NCI-H1930 (cell line): ENCODE measurements around the gene SLC43A1.

ENCODE experiments used
- DNase-seq, 2 experiments: peaks; one replicate each; lab custom pipeline; 2025; lab: John Stamatoyannopoulos, UW

SLC43A1 gene

GRCh38 chr11:57527056-57527631 is 11.6 kb upstream of the SLC43A1 start:
- peak in 1 of 2 experiments; percentile 45 for DNase-seq

DNA sequence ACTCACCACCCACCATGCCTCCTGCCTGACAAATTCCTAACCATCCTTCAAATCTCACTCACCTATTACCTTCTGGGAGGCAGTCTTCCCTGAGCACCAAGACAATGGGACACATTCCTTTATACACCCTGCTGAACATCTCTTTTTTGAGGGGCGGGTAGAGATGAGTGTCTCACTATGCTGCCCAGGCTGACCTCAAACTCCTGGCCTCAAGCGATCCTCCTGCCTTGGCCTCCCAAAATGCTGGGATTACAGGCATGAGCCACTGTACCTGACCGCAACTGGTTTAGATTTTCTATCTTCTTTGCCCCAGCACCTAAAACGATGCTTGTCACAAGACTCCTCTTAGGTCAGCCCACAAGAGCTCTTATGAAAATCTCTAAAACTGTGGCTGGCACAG is 7.9 kb upstream of the SLC43A1 start:
- DNase-seq, result no peak

GRCh38 chr11:57521116-57521515 is 5.6 kb upstream of the SLC43A1 start:
- no peak for DNase-seq

- DNase-seq, result no peak
These were observed 550 bp upstream of the SLC43A1 start for GRCh38 chr11:57516061-57516443.

DNA sequence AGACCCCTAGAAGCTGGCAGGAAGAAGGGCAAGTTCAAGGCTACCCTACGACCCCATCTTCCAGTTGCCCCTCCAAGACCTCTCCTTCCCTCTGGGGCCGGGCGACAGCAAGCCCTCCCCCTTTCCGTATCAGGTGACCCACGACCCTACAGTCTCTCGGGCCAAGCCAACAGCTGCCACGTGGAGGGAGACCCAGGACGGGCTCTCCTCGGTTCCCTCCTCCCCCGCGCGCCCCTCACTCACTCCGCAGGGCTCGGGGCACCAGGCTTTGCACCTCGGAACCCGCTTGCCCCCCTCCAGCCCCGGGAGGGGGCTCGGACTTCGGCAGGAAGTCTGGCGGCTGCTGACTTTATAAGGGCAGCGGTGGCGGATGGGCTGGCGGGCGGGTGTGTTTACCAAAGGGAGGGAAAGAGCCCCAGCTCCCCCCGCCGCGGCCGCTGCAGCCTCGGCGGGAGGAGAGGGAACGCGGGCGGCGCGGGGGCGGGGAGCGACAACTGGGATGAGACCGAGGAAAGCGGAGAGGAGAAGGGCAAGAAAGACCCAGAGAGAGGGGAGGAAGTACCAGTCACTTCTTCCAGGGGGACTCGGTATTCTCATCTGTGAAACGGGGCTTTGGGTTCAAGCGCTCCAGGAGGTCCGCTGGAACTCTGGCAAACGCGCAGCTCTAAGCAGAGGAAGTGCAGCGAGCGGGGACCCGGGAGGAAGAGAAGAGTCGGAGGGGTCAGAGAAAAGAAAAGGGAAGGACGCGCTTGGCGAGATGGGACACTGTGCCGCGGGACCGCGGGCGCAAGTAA is 767 bp downstream of the SLC43A1 start:
- DNase-seq, result no peak

GRCh38 chr11:57513911-57514537 is 1.5 kb downstream of the SLC43A1 start:
- no peak for DNase-seq

DNA sequence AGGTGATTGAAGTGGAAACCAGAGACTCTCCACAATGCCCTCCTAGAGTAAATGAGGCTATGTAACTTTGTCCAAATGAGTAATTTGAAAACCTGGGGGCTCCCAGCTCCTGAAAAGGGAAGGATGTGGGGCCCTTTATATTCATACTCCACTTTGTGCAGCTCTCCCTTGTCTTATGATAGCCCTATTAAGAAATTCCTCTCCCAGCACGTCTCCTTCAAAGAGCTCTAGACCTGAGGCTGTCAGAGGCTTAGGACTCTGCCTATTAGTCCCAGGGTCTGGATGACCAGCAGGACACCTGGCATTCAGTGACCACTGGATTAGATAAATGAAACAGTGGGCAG is 2.1 kb downstream of the SLC43A1 start:
- no peak for DNase-seq

- no peak for DNase-seq
These were observed 2.7 kb downstream of the SLC43A1 start for GRCh38 chr11:57512646-57513451.

DNA sequence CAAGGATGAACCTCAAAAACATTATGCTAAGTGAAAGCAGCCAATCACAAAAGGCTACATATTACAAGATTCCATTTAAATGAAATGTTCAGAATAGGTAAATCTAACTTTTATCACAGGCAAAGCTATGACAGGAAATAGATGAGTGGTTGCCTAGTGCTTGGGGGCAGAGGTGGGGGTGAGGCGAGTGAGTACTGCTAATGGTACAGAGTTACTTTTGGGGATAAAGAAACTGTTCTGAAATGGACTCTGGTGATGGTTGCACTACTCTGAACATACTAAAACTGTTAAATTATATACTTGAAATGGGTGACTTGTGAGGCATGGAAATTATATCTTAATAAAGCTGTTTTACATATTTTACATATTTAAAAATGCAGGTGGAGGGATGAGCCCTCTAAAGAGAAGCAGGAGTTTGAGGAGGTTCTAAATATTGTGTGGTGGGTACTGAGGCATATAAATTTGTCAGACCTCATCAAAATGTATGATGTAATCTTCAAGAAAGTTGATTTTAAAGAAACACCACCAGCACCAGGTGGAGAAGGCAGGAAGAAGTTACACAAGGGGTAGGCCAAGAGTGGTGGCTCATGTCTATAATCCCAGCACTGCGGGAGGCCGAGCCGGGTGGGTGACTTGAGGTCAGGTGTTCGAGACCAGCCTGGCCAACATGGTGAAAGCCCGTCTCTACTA is 3.6 kb downstream of the SLC43A1 start:
- DNase-seq, result no peak

- DNase-seq, result no peak
These were observed 6.9 kb downstream of the SLC43A1 start for GRCh38 chr11:57508341-57509170.

DNA sequence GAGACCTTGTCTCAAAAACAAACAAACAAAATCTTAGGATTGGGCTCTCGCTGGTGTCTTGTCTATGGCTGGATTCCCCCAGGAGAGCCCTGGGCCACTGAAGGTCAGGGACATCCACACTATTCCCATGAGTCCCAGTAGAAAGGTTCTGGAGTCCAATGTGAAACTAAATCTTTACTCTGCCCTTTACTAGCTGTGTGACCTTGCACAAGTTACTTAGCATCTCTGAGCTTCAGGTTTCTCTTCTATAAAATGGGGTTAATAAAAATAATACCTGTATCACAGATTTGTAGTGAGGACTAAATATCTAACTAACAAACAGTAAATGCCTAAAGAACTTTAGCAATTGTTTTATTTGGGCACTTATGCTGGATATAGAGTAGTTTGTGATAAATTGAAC is 9.0 kb downstream of the SLC43A1 start:
- DNase-seq, result no peak

DNA sequence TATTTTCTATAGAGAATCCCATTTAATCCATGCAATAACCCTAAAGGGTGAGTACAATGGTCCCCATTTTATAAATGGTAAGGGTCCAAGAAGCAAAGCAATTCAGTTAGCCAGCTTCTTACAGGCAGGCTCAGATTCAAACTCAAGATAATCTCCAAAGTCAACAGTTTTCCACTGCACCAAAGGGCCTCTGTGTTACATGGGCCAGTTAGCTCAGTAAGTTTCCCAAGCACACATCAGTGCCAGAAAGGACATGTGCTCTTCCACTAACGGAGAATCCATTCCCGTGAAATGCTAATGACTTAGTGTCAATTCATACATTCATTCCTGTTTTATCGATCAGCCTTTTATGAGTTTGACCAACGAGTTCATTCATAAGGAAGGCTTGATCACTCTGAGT is 11.0 kb downstream of the SLC43A1 start:
- DNase-seq, result no peak

DNA sequence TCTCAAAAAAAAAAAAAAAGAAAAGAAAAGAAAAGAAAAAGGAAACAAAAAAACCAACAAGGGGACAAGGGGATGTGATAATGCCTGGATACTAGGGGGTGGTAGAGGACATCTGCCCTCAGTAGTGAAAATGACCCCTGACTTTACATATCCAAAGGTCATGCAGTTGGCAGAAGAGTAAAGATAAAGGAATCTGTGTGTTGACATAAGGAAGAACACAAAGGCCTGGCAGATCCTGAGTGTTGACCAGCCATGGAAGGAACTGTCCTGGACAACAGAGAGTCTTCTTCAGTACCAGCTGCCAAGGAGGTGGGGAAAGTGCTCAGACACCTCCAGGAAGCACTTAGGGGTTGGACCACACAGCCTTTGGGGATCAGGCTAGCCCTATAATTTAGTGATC is 12.6 kb downstream of the SLC43A1 start:
- no peak for DNase-seq

DNA sequence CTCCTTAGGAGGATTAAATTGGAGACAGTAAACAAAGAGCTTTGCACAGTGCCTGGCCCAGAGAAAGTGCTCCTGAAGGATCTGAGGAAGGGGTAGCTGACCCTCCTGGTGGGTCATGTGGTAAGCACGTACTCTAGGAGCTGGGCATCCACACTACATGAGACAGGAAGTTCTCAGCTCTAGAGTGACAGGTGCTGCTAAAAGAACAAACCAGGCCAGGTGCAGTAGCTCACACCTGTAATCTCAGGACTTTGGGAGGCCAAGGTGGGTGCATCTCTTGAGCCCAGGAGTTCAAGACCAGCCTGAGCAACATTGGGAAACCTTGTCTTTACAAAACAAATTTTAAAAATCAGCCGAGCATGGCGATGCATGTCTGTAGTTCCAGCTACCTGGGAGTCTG is 13.1 kb downstream of the SLC43A1 start:
- DNase-seq, result no peak

DNA sequence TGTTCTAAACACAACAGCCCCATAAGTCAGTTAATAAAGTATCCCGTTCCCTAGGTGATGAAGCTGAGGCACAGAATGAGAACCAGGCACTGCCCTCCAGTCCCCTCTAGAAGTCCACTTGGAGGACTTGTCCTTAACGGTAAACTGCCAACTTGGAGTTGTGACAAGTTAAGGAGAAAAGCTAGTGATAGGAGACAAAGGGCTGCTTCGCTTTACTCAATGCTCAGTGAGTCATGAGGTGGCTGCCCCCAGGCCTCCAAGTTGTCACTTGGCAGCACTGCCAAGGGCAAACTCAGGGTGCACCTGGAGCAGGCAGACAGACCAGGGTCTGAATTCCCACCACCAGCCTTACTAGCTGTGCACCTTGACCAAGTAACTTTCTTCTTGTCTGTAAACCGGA is 13.5 kb downstream of the SLC43A1 start:
- no peak for DNase-seq

GRCh38 chr11:57500926-57501325 is 14.6 kb downstream of the SLC43A1 start:
- no peak for DNase-seq

GRCh38 chr11:57500515-57500914 is 15.0 kb downstream of the SLC43A1 start:
- no peak for DNase-seq

DNA sequence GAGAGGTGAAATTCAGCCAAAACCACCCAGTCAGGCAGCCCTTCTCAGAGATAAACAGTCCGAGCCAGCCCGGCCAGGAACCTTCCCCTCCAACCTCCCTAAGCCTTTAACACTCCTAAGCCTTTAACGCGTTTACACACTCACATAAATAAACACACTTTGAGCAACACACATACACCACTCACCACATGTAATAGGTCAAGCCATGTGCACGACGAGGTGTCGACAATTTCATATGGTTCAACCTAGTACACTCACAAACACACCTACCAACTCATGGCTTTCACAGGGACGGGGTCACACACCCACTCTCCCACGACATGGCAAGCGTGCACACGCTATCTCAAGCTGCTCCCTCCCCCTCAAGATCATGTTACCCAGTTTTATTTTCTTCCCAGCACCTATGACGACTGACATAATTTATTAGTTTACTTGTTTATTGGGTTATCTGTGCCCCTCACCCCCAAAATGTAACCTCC is 15.5 kb downstream of the SLC43A1 start:
- DNase-seq, result no peak

GRCh38 chr11:57499413-57499982 is 16.0 kb downstream of the SLC43A1 start:
- peak; percentile 37 to 61 for DNase-seq

DNA sequence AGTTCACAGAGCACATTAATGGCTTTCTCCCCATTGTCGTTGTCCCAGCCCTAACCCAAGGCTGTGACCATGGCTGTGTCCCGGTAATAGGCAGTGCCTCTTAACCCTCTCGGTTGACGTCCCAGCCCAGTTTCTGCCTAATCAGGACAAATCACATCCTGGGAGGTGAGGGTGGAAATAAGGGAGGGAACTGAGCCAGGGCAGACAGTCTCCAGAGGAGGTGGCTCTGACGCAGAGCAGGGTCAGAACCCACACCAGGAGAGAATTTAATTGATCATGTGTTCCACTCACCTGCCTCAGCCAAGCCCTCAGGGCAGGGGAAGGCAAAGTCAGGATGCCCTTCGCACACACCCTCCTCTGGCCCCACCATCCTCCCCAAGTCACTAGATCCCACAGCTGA is 17.0 kb downstream of the SLC43A1 start:
- DNase-seq, result no peak
